H1 (cell line): ENCODE results near the gene TIMP3. TPM values are rescaled to one million over a fixed set of nuclear protein-coding genes. Genes with fewer than 3 reads are reported as not detected.

Experiments
- EP300 ChIP-seq, 2 experiments: IDR thresholded peaks; 1 replicate in 1 of 2; 2 replicates in 1 of 2; pipeline ENCODE4 v1.6.1; 2011 to 2012; ENCODE audit warnings: low read depth in 2 of 2, low read length in 2 of 2, mild to moderate bottlenecking in 2 of 2, borderline replicate concordance in 1 of 2, inconsistent platforms in 1 of 2, moderate library complexity in 1 of 2
- FOSL1 ChIP-seq: IDR thresholded peaks from 2 replicates; pipeline ENCODE4 v1.6.1; 2011; ENCODE audit warnings: mild to moderate bottlenecking, low read depth, low read length, moderate library complexity; ENCODE audit not compliant: insufficient read depth
- RAD21 ChIP-seq, 2 experiments: IDR thresholded peaks in 1 of 2; conservative IDR thresholded peaks in 1 of 2; 2 replicates each; pipeline ENCODE4 v1.6.1; 2011; ENCODE audit warnings: low read depth in 2 of 2, low read length in 2 of 2, improper control_type of control experiment in 1 of 2, inconsistent platforms in 1 of 2, mild to moderate bottlenecking in 1 of 2, moderate library complexity in 1 of 2
- SAP30 ChIP-seq: fragments of 300-600 bp; sonication (generic); IDR thresholded peaks from 2 replicates; pipeline ENCODE4 v1.7.1; 2012; ENCODE audit warnings: low read length, moderate library complexity, mild to moderate bottlenecking, inconsistent platforms; ENCODE audit not compliant: insufficient read depth, insufficient replicate concordance
- SP1 ChIP-seq: IDR thresholded peaks from 2 replicates; pipeline ENCODE4 v1.6.1; 2011; ENCODE audit warnings: low read depth, low read length
- polyA plus RNA-seq, 7 experiments: library from polyadenylated mRNA; depleted of rRNA in 3 of 7; stranded (reverse) in 5 of 7; unstranded in 2 of 7; fragments of >200 nt in 5 of 7; fragments of 200-250 nt in 2 of 7; gene quantifications; 1 replicate in 5 of 7; 2 replicates in 1 of 7; 4 replicates in 1 of 7; pipeline versions ENCODE4 v1.2.1 to v1.2.3, GENCODE V29; 2011 to 2013; ENCODE audit warnings: missing spikeins in 2 of 7, mixed read lengths in 2 of 7
- total RNA-seq: library from RNA; stranded (reverse); fragmentation: NEBNext Ultra II Directional; extraction: Animal tissue kit (Norgen Biotek cat#: 25700); gene quantifications from 2 replicates; pipeline ENCODE4 v1.2.1, GENCODE V29; 2021

Gene TIMP3
- total and polyA plus RNA-seq, 2 of the 8 experiments (the other 6 are each of a cell fraction or from before 2014, with no cell fraction given): 1.3 to 4.7 TPM

GRCh38 chr22:32789797-32790620 is 11.5 kb upstream of the TIMP3 start (continued):
- TF ChIP-seq SAP30 (no peak), SP1 (no peak), FOSL1 (no peak), EP300 (IDR thresholded peaks at IDR 0.05; ENCODE audit: borderline replicate concordance in 1 of 2, low read depth in 2 of 2, low read length in 2 of 2) (no peak), RAD21 (IDR thresholded peaks at IDR 0.05 in 1 of 2, conservative IDR thresholded peaks at IDR 0.05 in 1 of 2; ENCODE audit: low read depth in 2 of 2, low read length in 2 of 2) (no peak)
